Osteoblast (primary cell): Measurements from ENCODE around the gene LEPR. TPM values are rescaled to one million over a fixed set of nuclear protein-coding genes. Genes with fewer than 3 reads are reported as not detected.
A peak's percentile ranks its signal among the peaks of the same experiment; 100 is the strongest.

ENCODE experiments used
- DNase-seq: peaks from one replicate; pipeline ENCODE4 v3.0.0; 2011; ENCODE audit warnings: low spot score, mixed read lengths; ENCODE audit not compliant: insufficient read length; ENCODE audit errors: missing footprints
- H2AFZ ChIP-seq: 2 replicates; pipeline ENCODE4 v1.6.0; 2011; ENCODE audit warnings: mild to moderate bottlenecking, low read length
- H3K27ac ChIP-seq: 2 replicates; pipeline ENCODE4 v1.5.1; 2011; ENCODE audit warnings: mild to moderate bottlenecking, low read depth, low read length, moderate library complexity
- H3K27me3 ChIP-seq: 2 replicates; pipeline ENCODE4 v1.6.0; 2012; ENCODE audit warnings: mild to moderate bottlenecking, control low read depth, inconsistent platforms, low read length, moderate library complexity; ENCODE audit not compliant: insufficient read depth
- H3K36me3 ChIP-seq: 2 replicates; pipeline ENCODE4 v1.5.1; 2011; ENCODE audit warnings: mild to moderate bottlenecking, low read length, control low read depth, moderate library complexity; ENCODE audit not compliant: insufficient read depth
- H3K4me1 ChIP-seq: 2 replicates; pipeline ENCODE4 v1.5.1; 2011; ENCODE audit warnings: mild to moderate bottlenecking, low read length, control low read depth, moderate library complexity; ENCODE audit not compliant: insufficient read depth
- H3K4me2 ChIP-seq: 2 replicates; pipeline ENCODE4 v1.6.0; 2011; ENCODE audit warnings: mild to moderate bottlenecking, low read length; ENCODE audit not compliant: insufficient read depth
- H3K4me3 ChIP-seq: fragments of 200-600 bp; sonication (generic); 3 replicates; pipeline ENCODE4 v1.5.1; 2012; ENCODE audit warnings: mild to moderate bottlenecking, low read length, inconsistent platforms; ENCODE audit not compliant: insufficient read depth
- H3K79me2 ChIP-seq: 2 replicates; pipeline ENCODE4 v1.6.0; 2012; ENCODE audit warnings: mild to moderate bottlenecking, low read length, control low read depth, inconsistent platforms; ENCODE audit not compliant: insufficient read depth
- H3K9me3 ChIP-seq: 2 replicates; pipeline ENCODE4 v1.5.1; 2011; ENCODE audit warnings: low read depth, low read length, control low read depth
- H4K20me1 ChIP-seq: 2 replicates; pipeline ENCODE4 v1.6.0; 2012; ENCODE audit warnings: mild to moderate bottlenecking, low read length, control low read depth; ENCODE audit not compliant: insufficient read depth
- CTCF ChIP-seq: IDR thresholded peaks from 2 replicates; pipeline ENCODE4 v1.5.1; 2011; ENCODE audit warnings: mild to moderate bottlenecking, low read depth, low read length, moderate library complexity; ENCODE audit errors: extremely low read depth
- total RNA-seq: library from RNA; depleted of rRNA; stranded (reverse); fragments of >200 nt; gene quantifications from 2 replicates; pipeline ENCODE4 v1.2.3, GENCODE V29; 2012

Gene LEPR
- total RNA-seq, 1 donor, result 169 TPM

GRCh38 chr1:65440915-65441314 lies 20.4 kb downstream of the LEPR start:
- Histone ChIP-seq H3K4me2 (peak overlapping the region; percentile 14), H2AFZ (no peak overlapping the region), H3K79me2 (no peaks in the 10 kb centered on the region), H3K4me3 (no peak overlapping the region), H3K27ac (no peak overlapping the region), H3K36me3 (no peaks in the 10 kb centered on the region), H3K27me3 (no peaks in the 10 kb centered on the region), H3K4me1 (peaks cover 15% of the 10 kb centered on the region), H4K20me1 (no peaks in the 10 kb centered on the region), H3K9me3 (no peaks in the 10 kb centered on the region)
- DNase-seq, result peak; percentile 72
- TF ChIP-seq CTCF, result no peak

DNA sequence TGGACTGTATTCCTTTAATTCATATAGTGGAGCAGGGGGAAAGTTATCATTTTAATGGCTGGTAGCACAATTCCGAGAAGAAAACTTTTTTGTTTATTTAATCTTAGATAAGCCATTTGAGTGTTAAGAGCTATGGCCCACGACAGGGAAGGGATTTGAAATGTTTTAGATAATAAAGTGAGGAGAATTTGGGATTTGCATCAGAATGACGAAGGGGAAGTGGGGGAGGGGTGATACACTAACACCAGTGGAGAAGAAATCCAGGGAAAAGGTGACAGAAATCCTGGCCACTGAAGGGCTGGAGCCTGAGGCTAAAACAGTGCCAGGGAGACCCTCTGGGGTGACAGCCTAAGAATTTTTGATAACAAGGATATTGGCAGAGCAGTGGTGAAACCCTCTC lies 21.0 kb downstream of the LEPR start:
- Histone ChIP-seq H3K4me3 (no peak overlapping the region), H3K9me3 (no peaks in the 10 kb centered on the region), H2AFZ (no peak overlapping the region), H3K4me2 (peak overlapping the region; percentile 14), H3K4me1 (peaks cover 9% of the 10 kb centered on the region), H3K36me3 (no peaks in the 10 kb centered on the region), H3K27ac (no peak overlapping the region), H3K79me2 (no peaks in the 10 kb centered on the region), H3K27me3 (no peaks in the 10 kb centered on the region), H4K20me1 (no peaks in the 10 kb centered on the region)
- peak; percentile 38 for DNase-seq
- TF ChIP-seq CTCF, result no peak

DNA sequence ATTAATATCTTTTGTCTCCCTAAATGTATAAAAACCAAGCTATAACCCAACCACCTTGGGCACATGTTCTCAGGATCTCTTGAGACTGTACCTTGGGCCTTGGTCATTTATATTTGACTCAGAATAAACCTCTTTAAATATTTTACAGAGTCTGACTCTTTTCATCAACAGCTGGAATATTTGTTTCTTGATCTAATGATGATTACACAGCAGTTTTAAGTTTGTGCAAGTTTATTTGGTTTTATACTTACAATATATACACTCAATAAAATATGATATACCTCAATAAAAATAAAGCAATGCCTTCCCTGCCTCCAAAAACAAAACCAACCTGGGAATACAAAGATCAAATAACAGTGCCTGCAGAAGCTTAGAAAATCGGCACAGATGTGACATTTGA lies 22.0 kb downstream of the LEPR start:
- Histone ChIP-seq H3K36me3 (no peaks in the 10 kb centered on the region), H3K27me3 (no peaks in the 10 kb centered on the region), H2AFZ (no peak overlapping the region), H3K4me1 (peaks cover 8% of the 10 kb centered on the region), H4K20me1 (no peaks in the 10 kb centered on the region), H3K27ac (no peak overlapping the region), H3K4me2 (no peak overlapping the region), H3K79me2 (no peaks in the 10 kb centered on the region), H3K9me3 (no peaks in the 10 kb centered on the region), H3K4me3 (no peak overlapping the region)
- DNase-seq, result no peak
- TF ChIP-seq CTCF, result no peak

GRCh38 chr1:65443647-65444046 lies 23.2 kb downstream of the LEPR start:
- no peaks in the 10 kb centered on the region for H3K79me2 ChIP-seq
- TF ChIP-seq CTCF, result no peak
- H3K4me2 ChIP-seq, result no peak overlapping the region
- H3K4me1 ChIP-seq, result peaks cover 8% of the 10 kb centered on the region
- no peaks in the 10 kb centered on the region for H3K9me3 ChIP-seq
- H2AFZ ChIP-seq, result no peak overlapping the region
- no peak overlapping the region for H3K4me3 ChIP-seq
- no peaks in the 10 kb centered on the region for H3K36me3 ChIP-seq
- no peaks in the 10 kb centered on the region for H4K20me1 ChIP-seq
- H3K27me3 ChIP-seq, result no peaks in the 10 kb centered on the region
- H3K27ac ChIP-seq, result no peak overlapping the region
- DNase-seq, result no peak
